ENCODE results near the gene RSL1D1.

GRCh38 chr16:11877374-11877773, 26.0 kb upstream of the RSL1D1 start:
- no peak for TF ChIP-seq POLR2AphosphoS5 (IDR thresholded peaks at IDR 0.05; ENCODE audit: borderline replicate concordance, low read depth, low read length)
- no peak for TF ChIP-seq EZH2 (IDR thresholded peaks at IDR 0.05)
